Psoas muscle (tissue), 8 donors: ENCODE results near the gene RECQL5. TPM values are rescaled to one million over a fixed set of nuclear protein-coding genes. Genes with fewer than 3 reads are reported as not detected.
A peak's percentile ranks its signal among the peaks of the same experiment; 100 is the strongest.

Experiments
- ATAC-seq, 4 donors: fragments of 200-7000 bp; cut with Tn5 transposase; one replicate each; pipeline ENCODE4 v1.9.1; 2020; ENCODE audit warnings: moderate library complexity in 3 of 4, mild to moderate bottlenecking in 2 of 4
- DNase-seq, 2 donors: peaks; one replicate each; pipeline ENCODE4 v3.0.0-alpha.2; 2020
- H3K27ac ChIP-seq: fragments of 200-600 bp; one replicate; pipeline ENCODE4 v1.8.0; 2022
- H3K27me3 ChIP-seq, 3 donors: fragments of 200-600 bp in 1 of 3; one replicate each; pipeline versions ENCODE4 v1.6.1 to v1.8.0; 2013 to 2022; ENCODE audit warnings: low read length in 2 of 3, mild to moderate bottlenecking in 2 of 3, moderate library complexity in 1 of 3; ENCODE audit not compliant: insufficient read depth in 3 of 3
- H3K36me3 ChIP-seq, 2 donors: fragments of 200-600 bp in 1 of 2; one replicate each; pipeline versions ENCODE4 v1.6.1 to v1.8.0; 2013 to 2022; ENCODE audit warnings: low read depth in 1 of 2, mild to moderate bottlenecking in 1 of 2, moderate library complexity in 1 of 2; ENCODE audit not compliant: insufficient read depth in 1 of 2
- H3K4me1 ChIP-seq: fragments of 200-600 bp; one replicate; pipeline ENCODE4 v1.8.0; 2022
- H3K4me3 ChIP-seq: fragments of 200-600 bp; one replicate; pipeline ENCODE4 v1.8.0; 2022; ENCODE audit warnings: mild to moderate bottlenecking
- H3K9me3 ChIP-seq: fragments of 200-600 bp; one replicate; pipeline ENCODE4 v1.8.0; 2022
- CTCF ChIP-seq: fragments of 200-600 bp; IDR thresholded peaks from one replicate; pipeline ENCODE4 v1.8.0; 2022; ENCODE audit warnings: antibody characterized with exemption
- WGBS, 3 donors: extraction: QIAGEN DNeasy Blood & Tissue Kit; methylation state at CpG; one replicate each; pipeline versions ENCODE4 v1.1.6 to v1.1.7; 2013; 5-methylcytosine and 5-hydroxymethylcytosine counted together
- intact Hi-C, 2 donors: fragments of 100-400 bp; cut with DNase I; formaldehyde crosslinking; loops; one replicate each; pipeline versions ENCODE4 v1.11.0 to v1.14.2; 2022
- polyA plus RNA-seq, 3 donors: library from polyadenylated mRNA; stranded (reverse); fragments of 200-250 nt; gene quantifications; one replicate each; pipeline ENCODE4 v1.2.3, GENCODE V29; 2013
- total RNA-seq, 4 donors: library from RNA; stranded (reverse); fragmentation: NEBNext Ultra II Directional in 2 of 4; extraction: Animal tissue kit (Norgen Biotek cat#: 25700) in 2 of 4; gene quantifications; one replicate each; pipeline versions ENCODE4 v1.2.1 to v1.2.4, GENCODE V29; 2021 to 2023
- donor health status: healthy with polysubstance abuse.
- donor health status: DM: no; HTN: no; CAD: no; lungs with moderate emphysema.
- donor health status: Bipolar disorder and iron deficiency.
- donor health status: healthy.
- donor health status: DM: yes; HTN: yes; CAD: no.
- donor health status: DM: no; HTN: no; CAD: no.
- donor health status: DM: no; HTN: no; CAD: no.
- donor health status: DM: yes; HTN: yes; CAD: no.

Gene RECQL5
- total and polyA plus RNA-seq, 7 donors: 5.7 to 16.0 (median 8.0) TPM

GRCh38 chr17:75610103-75610984 is 56.6 kb downstream of the RECQL5 start:
- TF ChIP-seq CTCF: no peak
- Histone ChIP-seq H3K4me1 (no peaks in the 10 kb centered on the region), H3K4me3 (no peak overlapping the region), H3K27ac (no peak overlapping the region), H3K36me3 (peaks cover 0 to 22% of the 10 kb centered on the region in 2 donors), H3K27me3 (no peaks in the 10 kb centered on the region), H3K9me3 (no peaks in the 10 kb centered on the region)
- ATAC-seq (no peak), DNase-seq (peak in 1 of 2 donors; percentile 26)
- intact Hi-C loops: no loop called here
- WGBS, 3 donors: 82 to 91% (median 87%) methylated on average over 23 to 25 of the region's 25 CpGs

- H3K36me3 ChIP-seq: peaks cover 0 to 4% of the 10 kb centered on the region in 2 donors
- no peak for ATAC-seq
- no peaks in the 10 kb centered on the region for H3K27me3 ChIP-seq
- intact Hi-C loops: no loop called here
- no peak for DNase-seq
- no peak overlapping the region for H3K4me3 ChIP-seq
- no peak overlapping the region for H3K27ac ChIP-seq
- H3K9me3 ChIP-seq: no peaks in the 10 kb centered on the region
- WGBS, 3 donors: 74 to 85% (median 79%) methylated on average over 5 of the region's 5 CpGs
- TF ChIP-seq CTCF: no peak
- H3K4me1 ChIP-seq: no peaks in the 10 kb centered on the region
Observed at GRCh38 chr17:75607086-75607485, 59.9 kb downstream of the RECQL5 start.

- Histone ChIP-seq H3K27me3 (no peaks in the 10 kb centered on the region), H3K4me1 (no peaks in the 10 kb centered on the region), H3K27ac (no peak overlapping the region), H3K36me3 (no peaks in the 10 kb centered on the region), H3K4me3 (no peak overlapping the region), H3K9me3 (no peaks in the 10 kb centered on the region)
- ATAC-seq (no peak), DNase-seq (peak; percentile 10 to 26)
- TF ChIP-seq CTCF: no peak
- intact Hi-C loops: no loop called here
- WGBS, 3 donors: 79 to 86% (median 84%) methylated on average over 13 to 16 of the region's 16 CpGs
Observed at GRCh38 chr17:75605790-75606189, 61.2 kb downstream of the RECQL5 start.

- Histone ChIP-seq H3K36me3 (no peaks in the 10 kb centered on the region), H3K4me1 (no peaks in the 10 kb centered on the region), H3K27ac (no peak overlapping the region), H3K9me3 (no peaks in the 10 kb centered on the region), H3K4me3 (no peak overlapping the region), H3K27me3 (no peaks in the 10 kb centered on the region)
- 69 to 81% (median 73%) methylated on average over 11 to 12 of the region's 12 CpGs for WGBS, 3 donors
- peak in 1 of 2 donors; percentile 15 for DNase-seq
- no peak for TF ChIP-seq CTCF
- no peak for ATAC-seq
- intact Hi-C loops: no loop called here
Observed at GRCh38 chr17:75604034-75604695, 62.8 kb downstream of the RECQL5 start.
